PC-3 (cell line): ENCODE results near the gene SEMA3D.

Experiments
- EZH2 ChIP-seq: fragments of 300-600 bp; sonication (generic); IDR thresholded peaks from one replicate; pipeline ENCODE4 v1.6.1; 2017; ENCODE audit warnings: antibody characterized with exemption, mild to moderate bottlenecking, low read length; ENCODE audit not compliant: unreplicated experiment
- EZH2phosphoT487 ChIP-seq: fragments of 300-600 bp; sonication (generic); IDR thresholded peaks from 2 replicates; pipeline ENCODE4 v1.6.1; 2018; ENCODE audit warnings: mild to moderate bottlenecking, antibody characterized with exemption, low read length, borderline replicate concordance
- TF ChIP-seq, protein P1 (sequence below): fragments of 300-600 bp; sonication (generic); conservative IDR thresholded peaks from 2 replicates; pipeline ENCODE4 v1.5.1; 2017; ENCODE audit warnings: antibody characterized with exemption, low read depth, mild to moderate bottlenecking, low read length

DNA sequence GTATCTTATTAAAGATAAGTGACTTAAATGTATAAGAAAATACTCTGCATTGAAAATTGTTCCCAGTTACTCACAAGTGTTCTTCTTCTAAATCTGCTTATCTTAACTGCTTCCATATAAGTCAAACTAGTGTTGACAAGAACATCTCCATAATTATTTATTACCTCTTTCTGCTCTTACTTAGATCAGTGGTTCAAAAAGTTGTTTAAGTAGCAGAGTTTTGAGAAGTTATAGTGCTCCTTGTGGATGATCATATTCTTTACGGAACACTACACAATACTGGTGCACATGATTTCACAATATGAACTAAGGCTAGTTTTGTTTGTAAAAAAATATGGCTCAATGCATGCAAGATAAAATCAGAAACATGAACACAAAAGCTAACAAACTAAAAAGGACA is 168.4 kb downstream of the SEMA3D start:
- TF ChIP-seq, protein P1, sequence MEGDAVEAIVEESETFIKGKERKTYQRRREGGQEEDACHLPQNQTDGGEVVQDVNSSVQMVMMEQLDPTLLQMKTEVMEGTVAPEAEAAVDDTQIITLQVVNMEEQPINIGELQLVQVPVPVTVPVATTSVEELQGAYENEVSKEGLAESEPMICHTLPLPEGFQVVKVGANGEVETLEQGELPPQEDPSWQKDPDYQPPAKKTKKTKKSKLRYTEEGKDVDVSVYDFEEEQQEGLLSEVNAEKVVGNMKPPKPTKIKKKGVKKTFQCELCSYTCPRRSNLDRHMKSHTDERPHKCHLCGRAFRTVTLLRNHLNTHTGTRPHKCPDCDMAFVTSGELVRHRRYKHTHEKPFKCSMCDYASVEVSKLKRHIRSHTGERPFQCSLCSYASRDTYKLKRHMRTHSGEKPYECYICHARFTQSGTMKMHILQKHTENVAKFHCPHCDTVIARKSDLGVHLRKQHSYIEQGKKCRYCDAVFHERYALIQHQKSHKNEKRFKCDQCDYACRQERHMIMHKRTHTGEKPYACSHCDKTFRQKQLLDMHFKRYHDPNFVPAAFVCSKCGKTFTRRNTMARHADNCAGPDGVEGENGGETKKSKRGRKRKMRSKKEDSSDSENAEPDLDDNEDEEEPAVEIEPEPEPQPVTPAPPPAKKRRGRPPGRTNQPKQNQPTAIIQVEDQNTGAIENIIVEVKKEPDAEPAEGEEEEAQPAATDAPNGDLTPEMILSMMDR: peak; percentile 34; the same call in 1 of the 2 replicates
- TF ChIP-seq EZH2phosphoT487: no peak
- no peak for TF ChIP-seq EZH2
